ENCODE results near the gene DNAI2.

DNAI2 gene

DNA sequence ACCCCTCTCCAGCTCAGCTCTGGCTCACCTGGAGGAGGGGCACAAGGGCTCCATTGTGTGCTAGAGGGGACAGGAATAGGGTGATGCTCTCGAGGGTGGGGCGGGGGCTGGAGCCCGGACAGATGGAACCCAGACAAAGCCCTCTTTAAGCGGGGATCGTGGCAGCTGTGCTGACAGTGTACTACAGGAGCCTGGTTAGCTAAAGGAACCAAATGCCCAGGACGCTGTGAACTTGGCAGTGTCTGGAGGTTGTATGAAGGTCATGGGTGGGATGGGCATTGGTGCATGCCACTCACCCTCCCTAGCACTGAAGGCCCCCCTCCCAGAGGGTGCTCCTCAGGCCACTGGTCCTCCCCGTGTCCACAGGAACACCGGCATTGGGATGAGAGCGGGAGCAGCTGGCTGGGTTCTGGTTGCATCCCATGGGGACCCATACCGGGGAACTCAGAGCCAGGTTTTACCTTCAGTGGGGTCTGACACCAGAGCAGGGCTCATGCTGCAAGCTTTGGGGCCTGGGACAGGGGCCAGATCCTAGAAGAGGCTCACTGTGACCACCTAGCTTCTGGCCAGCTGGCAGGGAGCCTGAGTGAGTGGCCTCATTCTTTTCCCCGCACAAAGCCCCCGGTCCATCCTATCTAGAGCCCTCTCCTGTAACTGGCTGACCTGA, 63.9 kb downstream of the DNAI2 start:
- FAIRE-seq (no peak), DNase-seq (ENCODE audit: low spot score) (no peak)

DNA sequence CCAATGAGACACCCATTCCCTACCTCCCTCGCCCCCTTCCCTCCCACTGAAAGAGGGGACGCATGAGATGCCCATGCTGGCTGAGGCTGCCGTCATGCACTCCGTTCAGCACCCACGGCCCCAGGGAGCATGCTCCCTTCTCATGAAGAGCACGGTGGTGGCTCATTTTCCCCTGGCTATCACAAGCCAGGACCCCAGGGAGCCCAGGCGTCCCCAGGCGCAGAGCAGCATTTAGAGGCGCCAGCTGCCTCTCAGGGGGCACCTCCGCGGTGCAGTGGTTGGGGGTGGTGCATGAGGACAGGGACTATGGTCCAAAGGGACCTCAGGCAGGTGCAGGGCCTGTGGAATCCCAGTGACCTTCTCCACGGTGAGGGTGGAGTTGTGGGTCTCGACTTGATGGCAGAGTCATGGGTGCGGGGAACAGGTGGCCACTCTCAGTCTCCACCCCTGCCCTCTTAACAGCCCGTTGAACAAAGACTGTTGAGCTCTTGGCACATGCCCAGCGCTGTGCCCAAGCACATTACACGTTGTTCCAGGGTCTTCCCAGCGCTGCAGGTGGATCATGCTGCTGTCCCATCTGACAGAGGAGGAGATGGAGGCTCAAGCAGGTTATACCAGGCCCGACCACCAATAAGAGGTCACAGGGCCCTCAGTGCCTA, 65.6 kb downstream of the DNAI2 start:
- no peak for DNase-seq (ENCODE audit: low spot score)
- no peak for FAIRE-seq

DNA sequence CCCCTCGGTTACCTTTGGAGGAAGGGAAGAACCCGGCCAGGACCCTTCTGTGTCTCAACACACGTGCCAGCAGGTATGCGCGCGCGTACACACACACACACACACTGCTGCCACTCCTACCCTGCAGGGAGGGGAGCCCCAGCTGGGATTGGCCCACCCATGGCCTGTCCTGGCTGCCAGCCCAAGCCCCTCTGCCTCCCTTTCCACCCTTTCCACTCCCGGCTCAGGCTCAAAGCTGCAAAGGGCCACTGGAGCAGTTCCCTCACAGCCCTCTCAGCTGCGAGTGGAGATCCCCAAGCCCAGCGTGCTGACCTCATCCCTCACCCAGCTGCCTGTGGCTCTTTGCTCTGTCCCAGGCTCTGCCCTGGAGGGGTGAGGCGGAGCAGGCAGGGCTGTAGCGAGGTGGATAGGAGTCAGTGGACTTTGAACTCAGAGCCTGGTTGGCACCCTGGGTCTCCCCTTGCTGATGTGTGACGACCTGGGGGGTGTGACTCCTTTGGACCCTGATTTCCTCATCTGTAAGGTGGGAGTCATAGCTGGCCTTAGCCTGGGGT, 66.5 kb downstream of the DNAI2 start:
- FAIRE-seq = no peak
- DNase-seq (ENCODE audit: low spot score) = no peak

DNA sequence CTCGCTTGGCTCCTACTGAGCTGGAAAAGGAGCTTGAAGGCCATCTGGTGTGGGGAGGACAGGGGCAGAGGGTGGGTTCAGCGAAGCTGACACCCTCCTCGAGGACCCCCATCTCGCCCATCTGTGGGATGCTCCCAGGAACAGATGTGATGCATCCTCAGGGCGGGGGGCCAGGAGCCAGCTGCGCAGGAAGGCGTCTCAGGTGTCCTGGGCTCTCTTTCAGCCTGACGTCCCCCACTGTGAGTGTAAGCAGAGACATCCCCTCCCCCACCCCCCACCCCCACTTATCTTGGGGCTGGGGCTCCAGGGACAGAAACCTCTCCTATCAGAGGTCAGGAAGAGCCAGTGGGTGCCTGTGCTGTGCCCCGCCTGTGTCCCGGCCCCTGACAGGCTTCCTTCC, 68.2 kb downstream of the DNAI2 start:
- DNase-seq (ENCODE audit: low spot score) (no peak), FAIRE-seq (no peak)

DNA sequence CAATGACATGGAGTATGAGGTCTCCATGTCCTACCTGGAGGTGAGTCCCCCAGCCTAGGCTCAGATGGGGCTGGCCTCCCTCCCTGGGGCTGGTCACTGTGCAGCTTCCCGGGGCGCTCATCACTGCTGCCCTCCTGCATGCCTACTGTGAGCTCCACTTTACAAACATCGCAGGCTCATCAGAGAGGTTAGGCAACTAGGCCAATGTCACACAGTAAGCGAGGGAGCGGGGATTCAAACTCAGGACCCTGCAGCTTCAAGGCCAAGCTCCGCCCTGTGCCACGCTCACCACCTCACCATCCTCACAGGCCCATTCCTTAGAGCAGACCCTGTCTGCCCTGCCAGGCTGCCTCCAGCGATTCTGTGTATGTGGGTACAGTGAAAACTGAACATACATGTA, 69.1 kb downstream of the DNAI2 start:
- no peak for FAIRE-seq
- no peak for DNase-seq (ENCODE audit: low spot score)

DNA sequence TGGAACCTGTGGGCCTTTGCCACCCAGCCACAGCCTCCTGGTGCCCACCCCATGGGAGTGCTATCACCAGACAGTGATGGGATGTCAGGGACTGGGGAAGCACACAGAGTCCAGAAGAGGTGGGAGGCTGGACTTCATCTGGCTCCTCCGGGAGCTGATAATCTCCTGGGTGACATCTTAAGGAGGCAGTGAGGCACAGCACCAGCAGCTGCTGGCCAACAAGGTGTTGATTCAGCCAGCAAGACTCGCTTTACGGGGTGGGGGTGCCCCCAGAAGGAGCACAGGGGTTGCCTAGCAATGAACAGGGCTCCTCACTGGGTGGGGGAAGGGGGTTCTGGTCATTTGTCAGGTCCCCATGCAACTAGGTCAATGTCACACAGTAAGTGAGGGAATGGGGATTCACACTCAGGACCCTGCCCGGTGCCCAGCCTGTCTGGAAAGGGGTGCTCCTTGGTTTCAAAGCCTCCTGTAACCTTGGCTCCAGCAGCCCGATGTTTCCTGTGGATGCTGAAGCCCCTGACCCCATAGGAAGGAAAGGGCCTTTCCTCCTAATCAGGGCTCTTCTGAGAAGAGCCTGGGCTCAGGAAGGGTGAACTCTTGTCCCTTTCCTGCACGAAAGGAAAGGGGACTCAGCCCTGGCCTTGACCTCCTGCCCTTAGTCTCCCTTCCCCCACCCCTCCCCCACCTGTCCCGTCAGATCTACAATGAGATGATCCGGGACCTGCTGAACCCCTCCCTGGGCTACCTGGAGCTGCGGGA, 69.7 kb downstream of the DNAI2 start:
- no peak for DNase-seq (ENCODE audit: low spot score)
- FAIRE-seq = no peak

DNA sequence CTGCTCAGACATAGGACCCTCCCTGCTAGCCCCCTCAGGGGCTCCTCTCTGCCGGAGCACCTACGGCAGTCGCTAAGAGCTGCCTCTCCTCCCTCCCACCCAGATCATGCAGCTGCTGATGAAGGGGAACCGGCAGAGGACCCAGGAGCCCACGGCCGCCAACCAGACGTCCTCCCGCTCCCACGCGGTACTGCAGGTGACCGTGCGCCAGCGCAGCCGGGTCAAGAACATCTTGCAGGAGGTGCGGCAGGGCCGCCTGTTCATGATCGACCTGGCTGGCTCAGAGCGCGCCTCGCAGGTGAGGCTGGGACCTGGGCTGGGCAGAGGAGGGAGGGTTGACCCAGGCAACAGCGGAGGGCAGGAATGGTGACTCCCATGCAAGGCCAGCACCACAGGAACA, 70.6 kb downstream of the DNAI2 start:
- no peak for DNase-seq (ENCODE audit: low spot score)
- no peak for FAIRE-seq

DNA sequence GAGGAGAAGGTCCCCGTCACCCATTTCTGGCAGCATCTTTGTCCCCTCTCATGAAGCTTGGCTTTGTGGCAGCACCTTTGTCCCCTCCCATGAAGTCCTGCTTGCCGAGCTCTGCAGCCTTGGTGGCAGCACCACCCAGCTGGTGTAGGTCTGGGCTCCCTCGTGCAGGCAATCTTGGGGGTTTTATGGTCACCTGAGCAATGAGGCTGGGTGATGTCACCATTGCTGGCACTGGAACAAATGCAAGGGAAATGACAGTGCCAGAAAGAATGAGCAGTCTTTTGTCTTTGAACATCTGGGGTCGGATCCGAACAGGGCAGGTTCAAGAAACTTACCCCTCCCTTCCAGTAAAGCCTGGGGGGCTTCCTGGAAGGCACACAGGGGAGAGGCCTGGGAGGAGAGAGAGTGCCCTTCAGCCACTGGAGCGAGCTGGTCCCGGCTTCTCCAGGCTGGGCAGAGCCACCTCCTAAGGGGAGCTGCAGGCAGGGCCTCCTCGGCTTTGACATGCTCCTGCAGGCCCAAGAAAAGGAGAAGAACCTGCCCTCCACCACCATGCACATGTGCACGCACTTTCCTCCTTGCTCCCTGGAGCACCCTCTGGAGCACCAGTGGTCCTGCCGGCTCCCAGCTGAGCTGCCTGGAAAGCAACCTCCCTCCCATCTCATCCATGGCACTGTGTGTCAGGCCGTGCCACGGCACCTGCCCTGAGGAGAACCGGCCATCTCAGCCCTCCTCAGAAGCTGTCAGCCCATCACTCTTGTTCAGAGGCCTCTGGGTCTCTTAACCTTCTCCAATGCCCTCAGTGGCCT, 71.6 kb downstream of the DNAI2 start:
- FAIRE-seq (no peak), DNase-seq (ENCODE audit: low spot score) (no peak)

DNA sequence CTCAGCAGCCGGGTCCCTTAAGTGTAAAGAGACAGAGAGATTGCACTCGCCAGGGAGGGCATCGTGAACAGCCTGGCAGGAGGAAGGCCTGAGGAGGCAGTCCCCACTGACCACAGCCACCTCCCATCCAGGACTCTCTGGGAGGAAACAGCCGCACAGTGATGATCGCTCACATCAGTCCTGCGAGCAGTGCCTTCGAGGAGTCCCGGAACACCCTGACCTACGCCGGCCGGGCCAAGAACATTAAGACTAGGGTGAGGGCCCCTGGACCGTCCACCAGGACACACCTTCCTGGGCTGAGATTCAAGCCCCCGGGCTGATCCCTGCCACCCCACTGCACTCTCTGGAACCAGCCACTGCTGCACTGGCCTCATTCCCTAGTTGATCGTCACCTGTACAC, 73.6 kb downstream of the DNAI2 start:
- FAIRE-seq (no peak), DNase-seq (ENCODE audit: low spot score) (no peak)

DNA sequence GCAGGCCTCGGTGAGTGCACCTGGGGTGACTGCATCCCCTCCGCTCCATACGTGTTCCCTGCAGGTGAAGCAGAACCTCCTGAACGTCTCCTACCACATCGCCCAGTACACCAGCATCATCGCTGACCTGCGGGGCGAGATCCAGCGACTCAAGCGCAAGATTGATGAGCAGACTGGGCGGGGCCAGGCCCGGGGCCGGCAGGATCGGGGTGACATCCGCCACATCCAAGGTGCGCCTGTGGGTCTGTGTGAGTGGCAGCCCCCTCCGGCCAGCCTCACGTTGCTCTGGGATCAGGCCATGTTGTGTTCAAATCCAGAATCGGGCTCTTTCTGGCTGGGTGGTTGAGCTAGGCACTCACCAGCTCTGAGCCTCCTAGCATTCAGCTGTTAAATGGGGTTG, 75.1 kb downstream of the DNAI2 start:
- DNase-seq (ENCODE audit: low spot score) = no peak
- no peak for FAIRE-seq

DNA sequence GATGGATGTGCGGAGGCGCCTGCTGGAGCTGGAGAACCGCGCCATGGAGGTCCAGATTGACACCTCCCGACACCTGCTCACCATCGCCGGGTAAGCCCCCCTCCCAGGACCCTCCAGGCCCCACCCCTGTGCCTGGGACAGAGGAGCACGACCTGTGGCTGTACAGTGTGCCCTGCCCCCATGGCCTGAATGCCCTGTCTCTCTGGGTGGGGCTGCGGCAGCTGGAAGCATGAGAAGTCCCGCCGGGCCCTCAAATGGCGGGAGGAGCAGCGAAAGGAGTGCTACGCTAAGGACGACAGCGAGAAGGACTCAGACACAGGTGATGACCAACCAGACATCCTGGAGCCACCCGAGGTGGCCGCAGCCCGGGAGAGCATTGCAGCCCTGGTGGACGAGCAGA, 76.5 kb downstream of the DNAI2 start:
- DNase-seq (ENCODE audit: low spot score) (no peak), FAIRE-seq (no peak)

DNA sequence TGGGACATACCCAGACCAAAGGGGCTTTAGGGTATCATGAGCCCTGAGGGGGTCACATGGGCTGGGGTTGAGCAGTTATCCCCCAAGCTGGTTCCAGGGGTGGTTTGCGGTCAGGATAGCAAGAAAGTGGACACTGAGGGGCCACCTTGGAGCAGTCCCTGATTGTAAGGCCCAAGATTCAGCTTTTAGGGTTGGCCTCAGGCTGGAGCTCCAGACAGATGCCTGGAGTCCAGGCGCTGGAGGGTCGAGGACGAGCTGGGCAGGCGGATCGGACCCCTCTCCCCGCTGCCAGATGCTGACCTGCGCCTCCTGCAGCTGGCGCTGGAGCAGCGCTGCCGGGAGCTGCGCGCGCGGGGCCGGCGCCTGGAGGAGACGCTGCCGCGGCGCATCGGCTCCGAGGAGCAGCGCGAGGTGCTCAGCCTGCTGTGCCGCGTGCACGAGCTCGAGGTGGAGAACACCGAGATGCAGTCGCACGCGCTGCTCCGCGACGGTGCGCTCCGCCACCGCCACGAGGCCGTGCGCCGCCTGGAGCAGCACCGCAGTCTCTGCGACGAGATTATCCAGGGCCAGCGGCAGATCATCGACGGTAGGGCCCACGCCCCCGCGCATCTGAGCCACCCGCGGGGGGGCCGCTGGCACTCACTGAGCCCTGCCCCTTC, 77.6 kb downstream of the DNAI2 start:
- FAIRE-seq (no peak), DNase-seq (ENCODE audit: low spot score) (no peak)

DNA sequence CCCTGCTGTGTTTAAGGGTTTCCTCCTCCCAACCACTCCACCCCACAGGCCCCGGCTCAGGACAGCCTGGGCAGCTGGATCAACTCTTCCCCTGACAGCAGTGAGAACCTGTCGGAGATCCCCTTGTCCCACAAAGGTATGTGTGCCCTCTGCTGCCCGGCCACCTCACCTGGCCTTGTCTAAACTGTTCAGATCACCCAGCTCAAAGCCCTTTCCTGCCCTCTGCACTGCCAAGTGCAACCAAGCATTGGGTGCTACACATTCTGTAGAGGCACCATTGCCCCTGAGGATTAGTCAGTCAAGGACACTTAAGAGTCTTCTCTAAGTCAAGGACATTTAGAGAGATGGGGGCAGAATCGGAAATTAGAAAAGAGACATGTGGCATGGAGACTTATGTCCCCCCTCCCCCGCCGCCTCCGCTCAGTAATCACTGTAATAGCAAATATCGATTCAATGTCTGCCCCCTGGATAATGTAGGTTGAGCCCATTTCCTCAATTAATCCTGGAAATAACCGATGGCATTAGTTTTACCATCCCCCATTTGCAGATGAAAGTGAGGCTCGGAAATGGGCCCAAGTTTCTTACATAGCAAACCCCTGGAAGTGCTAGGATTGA, 79.5 kb downstream of the DNAI2 start:
- FAIRE-seq = no peak
- DNase-seq (ENCODE audit: low spot score) = no peak

DNA sequence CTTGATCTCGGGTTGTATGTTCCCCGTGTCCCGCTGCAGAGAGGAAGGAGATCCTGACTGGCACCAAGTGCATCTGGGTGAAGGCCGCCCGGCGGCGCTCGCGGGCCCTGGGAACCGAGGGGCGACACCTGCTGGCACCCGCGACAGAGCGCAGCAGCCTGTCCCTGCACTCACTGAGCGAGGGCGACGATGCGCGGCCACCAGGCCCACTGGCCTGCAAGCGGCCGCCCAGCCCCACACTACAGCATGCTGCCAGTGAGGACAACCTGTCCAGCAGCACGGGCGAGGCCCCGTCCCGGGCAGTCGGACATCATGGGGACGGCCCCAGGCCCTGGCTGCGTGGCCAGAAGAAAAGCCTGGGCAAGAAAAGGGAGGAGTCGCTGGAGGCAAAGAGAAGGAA, 80.1 kb downstream of the DNAI2 start:
- FAIRE-seq = no peak
- no peak for DNase-seq (ENCODE audit: low spot score)

DNA sequence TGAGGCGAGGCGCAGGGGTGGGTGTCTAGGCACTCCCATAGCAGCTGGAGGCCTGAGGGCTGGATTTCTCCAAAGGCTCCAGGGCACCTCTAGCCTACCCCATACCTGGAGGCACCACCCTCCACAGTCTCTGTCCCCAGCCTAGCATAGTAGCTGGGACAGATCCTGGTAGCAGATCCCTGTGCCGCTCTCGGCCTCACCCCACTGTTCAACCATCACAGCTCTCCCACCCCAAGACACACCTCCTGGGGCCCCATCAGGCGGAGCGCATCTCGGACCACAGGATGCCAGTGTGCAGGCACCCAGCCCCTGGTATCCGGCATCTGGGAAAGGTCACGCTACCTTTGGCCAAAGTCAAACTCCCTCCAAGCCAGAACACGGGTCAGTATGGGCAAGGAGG, 80.5 kb downstream of the DNAI2 start:
- FAIRE-seq (no peak), DNase-seq (ENCODE audit: low spot score) (no peak)

DNA sequence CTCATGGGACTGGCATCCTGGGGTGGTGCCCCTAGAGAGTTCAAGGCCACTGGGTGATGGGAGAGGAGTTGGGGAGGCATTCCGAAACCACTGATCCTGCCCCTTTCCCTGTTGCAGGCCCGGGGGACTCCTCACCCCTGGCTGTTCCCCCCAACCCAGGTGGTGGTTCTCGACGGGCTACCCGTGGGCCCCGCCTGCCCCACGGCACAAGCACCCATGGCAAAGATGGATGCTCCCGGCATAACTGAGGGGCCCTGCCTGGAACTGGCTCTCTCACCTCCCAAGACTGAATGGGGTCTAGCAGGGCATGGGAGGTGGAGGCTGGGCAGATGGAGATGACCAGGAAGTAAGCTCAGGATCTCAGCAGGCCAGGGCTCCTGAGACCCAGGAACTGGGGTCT, 81.0 kb downstream of the DNAI2 start:
- DNase-seq (ENCODE audit: low spot score) (no peak), FAIRE-seq (no peak)

DNA sequence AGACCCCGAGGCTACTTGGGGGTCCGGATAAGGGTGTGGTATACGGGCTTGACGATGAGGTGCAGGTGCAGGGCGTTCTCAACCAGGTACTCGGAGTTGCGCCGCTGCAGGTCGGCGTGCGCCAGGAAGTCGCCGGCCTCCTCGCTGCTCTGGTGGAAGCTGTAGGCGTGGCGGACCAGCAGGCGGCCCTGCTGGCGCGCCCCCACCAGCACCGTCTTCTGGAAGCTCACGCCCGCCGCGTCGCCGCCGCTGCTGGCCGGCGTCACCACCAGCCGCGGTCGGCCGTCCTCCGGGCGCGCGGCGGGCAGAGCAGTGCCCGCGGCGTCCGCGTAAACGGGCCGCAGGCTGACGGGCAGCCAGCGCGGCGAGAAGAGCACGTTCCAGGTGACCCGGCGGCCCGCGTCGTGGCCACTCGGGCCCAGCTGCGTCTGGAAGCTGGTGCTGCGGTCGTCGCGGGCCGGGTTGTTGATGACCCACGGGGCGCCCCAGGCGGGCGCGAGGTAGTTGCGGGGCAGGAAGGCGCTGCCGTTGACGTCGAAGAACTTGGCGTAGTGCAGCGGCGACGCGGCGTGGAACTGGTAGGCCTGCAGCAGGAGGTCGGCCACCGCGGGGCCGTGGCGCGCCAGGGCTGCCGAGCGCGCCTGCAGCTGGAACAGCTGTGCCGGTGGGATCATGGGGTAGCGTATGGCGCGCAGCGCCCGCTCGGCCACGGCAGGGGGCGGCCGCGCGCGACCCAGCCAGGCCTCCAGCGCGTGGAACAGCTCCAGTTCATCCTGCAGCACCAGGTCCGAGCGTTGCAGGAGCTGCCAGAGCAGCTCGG, 82.8 kb downstream of the DNAI2 start:
- FAIRE-seq (no peak), DNase-seq (ENCODE audit: low spot score) (no peak)

DNA sequence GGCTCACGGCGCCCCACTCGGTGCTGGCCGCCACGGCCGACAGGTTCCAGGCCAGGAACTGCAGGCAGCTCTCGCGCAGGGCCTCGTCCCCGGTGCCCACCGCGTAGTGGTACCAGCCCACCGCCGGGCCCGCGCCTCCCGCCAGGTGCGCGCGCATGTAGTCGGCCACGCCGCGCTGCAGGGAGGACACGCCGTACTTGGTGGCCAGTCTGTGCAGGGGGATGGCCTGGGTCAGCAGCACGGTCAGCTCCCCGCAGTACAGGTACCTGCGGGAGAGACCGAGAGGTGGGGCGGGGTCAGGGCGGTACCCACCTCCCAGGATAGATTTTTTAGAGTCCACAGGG, 83.4 kb downstream of the DNAI2 start:
- no peak for FAIRE-seq

DNA sequence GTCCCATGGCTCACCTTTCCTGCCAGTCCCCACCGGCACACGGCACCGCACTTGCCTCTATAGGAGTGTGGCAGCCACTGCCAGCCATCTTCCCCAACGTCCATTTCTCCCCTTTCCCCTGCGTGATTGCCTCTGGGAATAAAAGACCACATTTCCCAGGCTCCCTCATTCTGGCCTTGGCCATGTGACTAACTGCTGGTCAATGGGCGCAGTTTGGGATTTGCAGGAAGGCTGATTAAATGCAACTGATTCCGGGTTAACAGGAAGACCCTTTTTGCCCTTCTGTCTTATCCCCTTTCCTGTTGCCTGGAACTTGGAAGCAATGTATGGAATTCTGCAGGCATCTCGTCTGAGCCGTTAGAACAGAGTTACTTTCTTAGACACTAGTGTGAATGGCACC, 84.7 kb downstream of the DNAI2 start:
- DNase-seq (ENCODE audit: low spot score) = no peak
- FAIRE-seq = no peak

More for the DNA sequence above, 83.4 kb downstream of the DNAI2 start:
- no peak for DNase-seq (ENCODE audit: low spot score)

DNA sequence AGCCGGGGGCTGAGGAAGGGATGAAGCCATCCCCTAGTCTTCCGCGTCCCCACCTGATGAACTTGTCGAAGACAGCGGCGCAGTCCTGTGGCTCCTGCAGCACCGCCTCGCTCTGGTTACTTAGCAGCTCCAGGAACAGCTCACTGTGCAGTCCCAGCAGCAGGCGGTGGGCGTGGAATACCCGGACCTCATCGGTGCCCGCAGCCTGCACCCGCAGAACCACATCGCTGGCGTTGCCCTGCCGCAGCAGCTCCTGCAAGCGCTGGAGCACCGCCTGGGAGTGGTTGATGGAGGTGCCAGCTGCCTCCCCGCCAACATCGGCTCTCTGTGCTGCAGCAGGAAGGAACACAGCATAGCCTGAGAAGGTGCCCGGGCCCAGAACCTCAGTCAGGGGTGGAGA, 85.9 kb downstream of the DNAI2 start:
- DNase-seq (ENCODE audit: low spot score) (no peak), FAIRE-seq (no peak)
